Measurements from ENCODE around the gene ZRANB3. TPM values are rescaled to one million over a fixed set of nuclear protein-coding genes. Genes with fewer than 3 reads are reported as not detected.

The ZRANB3 gene
- total and polyA plus RNA-seq, 2 experiments from 2014 or later, result 10.5 to 16.8 TPM

- H3K4me1 ChIP-seq (ENCODE audit: insufficient read depth), result no peaks in the 10 kb centered on the region
- Mint-ChIP-seq H3K9me3 (peaks cover 11% of the 10 kb centered on the region), H3K4me3 (no peak overlapping the region), H3K4me1 (no peaks in the 10 kb centered on the region), H3K36me3 (ENCODE audit: low read depth) (peaks cover 19% of the 10 kb centered on the region), H3K27me3 (ENCODE audit: insufficient read depth, low read depth, poor library complexity) (peaks cover 4% of the 10 kb centered on the region), H3K27ac (no peak overlapping the region)
- ATAC-seq (no peak), DNase-seq (ENCODE audit: low spot score) (no peak)
- no peaks in the 10 kb centered on the region for H3K79me2 ChIP-seq (replicated peaks; ENCODE audit: insufficient read depth)
- no peaks in the 10 kb centered on the region for H3F3A ChIP-seq (replicated peaks; ENCODE audit: low read depth)
- H3K27ac ChIP-seq (ENCODE audit: low read depth), result no peak overlapping the region
- no peaks in the 10 kb centered on the region for H3K27me3 ChIP-seq (ENCODE audit: insufficient read depth)
- H3K36me3 ChIP-seq (ENCODE audit: insufficient read depth), result peaks cover 3% of the 10 kb centered on the region; the same call in 1 of the 2 replicates
- H2AFZ ChIP-seq, result no peak overlapping the region
- no peaks in the 10 kb centered on the region; the same call in 1 of the 2 replicates for H3K9me2 ChIP-seq (ENCODE audit: insufficient read depth)
- H3K4me3 ChIP-seq, result no peak overlapping the region
- TF ChIP-seq NANOG (IDR thresholded peaks at IDR 0.05; ENCODE audit: borderline replicate concordance) (no peak), ZNF114 (CRISPR knock-in tag; IDR thresholded peaks at IDR 0.05) (no peak), JUNB (IDR thresholded peaks at IDR 0.05; ENCODE audit: unreplicated experiment) (no peak), EZH2phosphoT487 (IDR thresholded peaks at IDR 0.05; ENCODE audit: unreplicated experiment) (no peak), CTCF (conservative IDR thresholded peaks at IDR 0.05; ENCODE audit: low read depth in 2 of 2) (no peak), EZH2 (IDR thresholded peaks at IDR 0.05; ENCODE audit: low read depth, unreplicated experiment) (no peak)
- no peak overlapping the region for H3K4me2 ChIP-seq
- no peaks in the 10 kb centered on the region for H4K20me1 ChIP-seq (replicated peaks; ENCODE audit: insufficient read depth)
Measured at GRCh38 chr2:135226961-135227360, 304.1 kb downstream of the ZRANB3 start.

GRCh38 chr2:135225781-135226180, 305.2 kb downstream of the ZRANB3 start:
- H3K4me1 ChIP-seq (ENCODE audit: insufficient read depth), result no peaks in the 10 kb centered on the region
- H3K36me3 Mint-ChIP-seq (ENCODE audit: low read depth), result peaks cover 9% of the 10 kb centered on the region
- no peak for DNase-seq (ENCODE audit: low spot score)
- TF ChIP-seq EZH2 (IDR thresholded peaks at IDR 0.05; ENCODE audit: low read depth, unreplicated experiment), result no peak
- TF ChIP-seq STAT1 (IDR thresholded peaks at IDR 0.05; ENCODE audit: unreplicated experiment), result no peak
- TF ChIP-seq ETS1 (IDR thresholded peaks at IDR 0.05), result no peak
- TF ChIP-seq, protein P1, sequence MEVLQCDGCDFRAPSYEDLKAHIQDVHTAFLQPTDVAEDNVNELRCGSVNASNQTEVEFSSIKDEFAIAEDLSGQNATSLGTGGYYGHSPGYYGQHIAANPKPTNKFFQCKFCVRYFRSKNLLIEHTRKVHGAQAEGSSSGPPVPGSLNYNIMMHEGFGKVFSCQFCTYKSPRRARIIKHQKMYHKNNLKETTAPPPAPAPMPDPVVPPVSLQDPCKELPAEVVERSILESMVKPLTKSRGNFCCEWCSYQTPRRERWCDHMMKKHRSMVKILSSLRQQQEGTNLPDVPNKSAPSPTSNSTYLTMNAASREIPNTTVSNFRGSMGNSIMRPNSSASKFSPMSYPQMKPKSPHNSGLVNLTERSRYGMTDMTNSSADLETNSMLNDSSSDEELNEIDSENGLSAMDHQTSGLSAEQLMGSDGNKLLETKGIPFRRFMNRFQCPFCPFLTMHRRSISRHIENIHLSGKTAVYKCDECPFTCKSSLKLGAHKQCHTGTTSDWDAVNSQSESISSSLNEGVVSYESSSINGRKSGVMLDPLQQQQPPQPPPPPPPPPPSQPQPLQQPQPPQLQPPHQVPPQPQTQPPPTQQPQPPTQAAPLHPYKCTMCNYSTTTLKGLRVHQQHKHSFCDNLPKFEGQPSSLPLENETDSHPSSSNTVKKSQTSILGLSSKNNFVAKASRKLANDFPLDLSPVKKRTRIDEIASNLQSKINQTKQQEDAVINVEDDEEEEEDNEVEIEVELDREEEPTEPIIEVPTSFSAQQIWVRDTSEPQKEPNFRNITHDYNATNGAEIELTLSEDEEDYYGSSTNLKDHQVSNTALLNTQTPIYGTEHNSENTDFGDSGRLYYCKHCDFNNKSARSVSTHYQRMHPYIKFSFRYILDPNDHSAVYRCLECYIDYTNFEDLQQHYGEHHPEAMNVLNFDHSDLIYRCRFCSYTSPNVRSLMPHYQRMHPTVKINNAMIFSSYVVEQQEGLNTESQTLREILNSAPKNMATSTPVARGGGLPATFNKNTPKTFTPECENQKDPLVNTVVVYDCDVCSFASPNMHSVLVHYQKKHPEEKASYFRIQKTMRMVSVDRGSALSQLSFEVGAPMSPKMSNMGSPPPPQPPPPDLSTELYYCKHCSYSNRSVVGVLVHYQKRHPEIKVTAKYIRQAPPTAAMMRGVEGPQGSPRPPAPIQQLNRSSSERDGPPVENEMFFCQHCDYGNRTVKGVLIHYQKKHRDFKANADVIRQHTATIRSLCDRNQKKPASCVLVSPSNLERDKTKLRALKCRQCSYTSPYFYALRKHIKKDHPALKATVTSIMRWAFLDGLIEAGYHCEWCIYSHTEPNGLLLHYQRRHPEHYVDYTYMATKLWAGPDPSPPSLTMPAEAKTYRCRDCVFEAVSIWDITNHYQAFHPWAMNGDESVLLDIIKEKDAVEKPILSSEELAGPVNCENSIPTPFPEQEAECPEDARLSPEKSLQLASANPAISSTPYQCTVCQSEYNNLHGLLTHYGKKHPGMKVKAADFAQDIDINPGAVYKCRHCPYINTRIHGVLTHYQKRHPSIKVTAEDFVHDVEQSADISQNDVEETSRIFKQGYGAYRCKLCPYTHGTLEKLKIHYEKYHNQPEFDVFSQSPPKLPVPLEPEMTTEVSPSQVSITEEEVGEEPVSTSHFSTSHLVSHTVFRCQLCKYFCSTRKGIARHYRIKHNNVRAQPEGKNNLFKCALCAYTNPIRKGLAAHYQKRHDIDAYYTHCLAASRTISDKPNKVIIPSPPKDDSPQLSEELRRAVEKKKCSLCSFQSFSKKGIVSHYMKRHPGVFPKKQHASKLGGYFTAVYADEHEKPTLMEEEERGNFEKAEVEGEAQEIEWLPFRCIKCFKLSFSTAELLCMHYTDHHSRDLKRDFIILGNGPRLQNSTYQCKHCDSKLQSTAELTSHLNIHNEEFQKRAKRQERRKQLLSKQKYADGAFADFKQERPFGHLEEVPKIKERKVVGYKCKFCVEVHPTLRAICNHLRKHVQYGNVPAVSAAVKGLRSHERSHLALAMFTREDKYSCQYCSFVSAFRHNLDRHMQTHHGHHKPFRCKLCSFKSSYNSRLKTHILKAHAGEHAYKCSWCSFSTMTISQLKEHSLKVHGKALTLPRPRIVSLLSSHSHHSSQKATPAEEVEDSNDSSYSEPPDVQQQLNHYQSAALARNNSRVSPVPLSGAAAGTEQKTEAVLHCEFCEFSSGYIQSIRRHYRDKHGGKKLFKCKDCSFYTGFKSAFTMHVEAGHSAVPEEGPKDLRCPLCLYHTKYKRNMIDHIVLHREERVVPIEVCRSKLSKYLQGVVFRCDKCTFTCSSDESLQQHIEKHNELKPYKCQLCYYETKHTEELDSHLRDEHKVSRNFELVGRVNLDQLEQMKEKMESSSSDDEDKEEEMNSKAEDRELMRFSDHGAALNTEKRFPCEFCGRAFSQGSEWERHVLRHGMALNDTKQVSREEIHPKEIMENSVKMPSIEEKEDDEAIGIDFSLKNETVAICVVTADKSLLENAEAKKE (CRISPR knock-in tag; IDR thresholded peaks at IDR 0.05), result no peak
- no peak for TF ChIP-seq NANOG (IDR thresholded peaks at IDR 0.05; ENCODE audit: borderline replicate concordance)
- TF ChIP-seq EZH2phosphoT487 (IDR thresholded peaks at IDR 0.05; ENCODE audit: unreplicated experiment), result no peak
- no peak for TF ChIP-seq ZNF114 (CRISPR knock-in tag; IDR thresholded peaks at IDR 0.05)
- no peak for TF ChIP-seq CREB1 (CRISPR knock-in tag; IDR thresholded peaks at IDR 0.05; ENCODE audit: low read depth)
- no peak for TF ChIP-seq CTCF (conservative IDR thresholded peaks at IDR 0.05; ENCODE audit: low read depth in 2 of 2)

More at GRCh38 chr2:135225781-135226180, 305.2 kb downstream of the ZRANB3 start:
- H3K27ac ChIP-seq (ENCODE audit: low read depth), result no peak overlapping the region
- no peaks in the 10 kb centered on the region for H3K9me2 ChIP-seq (ENCODE audit: insufficient read depth)
- H3F3A ChIP-seq (replicated peaks; ENCODE audit: low read depth), result no peaks in the 10 kb centered on the region
- H3K27me3 Mint-ChIP-seq (ENCODE audit: insufficient read depth, low read depth, poor library complexity), result peaks cover 2% of the 10 kb centered on the region
- ATAC-seq, result no peak
- H3K4me3 Mint-ChIP-seq, result no peak overlapping the region
- no peak overlapping the region for H3K4me3 ChIP-seq
- H3K9me3 Mint-ChIP-seq, result no peaks in the 10 kb centered on the region; the same call in 1 of the 3 replicates
- no peaks in the 10 kb centered on the region for H3K79me2 ChIP-seq (replicated peaks; ENCODE audit: insufficient read depth)
- no peak overlapping the region for H2AFZ ChIP-seq
- H3K4me1 Mint-ChIP-seq, result no peaks in the 10 kb centered on the region
- no peaks in the 10 kb centered on the region for H3K36me3 ChIP-seq (ENCODE audit: insufficient read depth)
- H3K27ac Mint-ChIP-seq, result no peak overlapping the region
- H4K20me1 ChIP-seq (replicated peaks; ENCODE audit: insufficient read depth), result no peaks in the 10 kb centered on the region
- H3K27me3 ChIP-seq (ENCODE audit: insufficient read depth), result no peaks in the 10 kb centered on the region
- no peak overlapping the region for H3K4me2 ChIP-seq

All from GM23338 (cell line).